GM21717 (cell line): ENCODE data around the gene PRKCZ.

Experiments used
- ATAC-seq: cut with Tn5 transposase; IDR thresholded peaks from one replicate; pipeline ENCODE4 v1.9.1; 2021; ENCODE audit warnings: mild to moderate bottlenecking, moderate library complexity; ENCODE audit not compliant: unreplicated experiment

PRKCZ gene

DNA sequence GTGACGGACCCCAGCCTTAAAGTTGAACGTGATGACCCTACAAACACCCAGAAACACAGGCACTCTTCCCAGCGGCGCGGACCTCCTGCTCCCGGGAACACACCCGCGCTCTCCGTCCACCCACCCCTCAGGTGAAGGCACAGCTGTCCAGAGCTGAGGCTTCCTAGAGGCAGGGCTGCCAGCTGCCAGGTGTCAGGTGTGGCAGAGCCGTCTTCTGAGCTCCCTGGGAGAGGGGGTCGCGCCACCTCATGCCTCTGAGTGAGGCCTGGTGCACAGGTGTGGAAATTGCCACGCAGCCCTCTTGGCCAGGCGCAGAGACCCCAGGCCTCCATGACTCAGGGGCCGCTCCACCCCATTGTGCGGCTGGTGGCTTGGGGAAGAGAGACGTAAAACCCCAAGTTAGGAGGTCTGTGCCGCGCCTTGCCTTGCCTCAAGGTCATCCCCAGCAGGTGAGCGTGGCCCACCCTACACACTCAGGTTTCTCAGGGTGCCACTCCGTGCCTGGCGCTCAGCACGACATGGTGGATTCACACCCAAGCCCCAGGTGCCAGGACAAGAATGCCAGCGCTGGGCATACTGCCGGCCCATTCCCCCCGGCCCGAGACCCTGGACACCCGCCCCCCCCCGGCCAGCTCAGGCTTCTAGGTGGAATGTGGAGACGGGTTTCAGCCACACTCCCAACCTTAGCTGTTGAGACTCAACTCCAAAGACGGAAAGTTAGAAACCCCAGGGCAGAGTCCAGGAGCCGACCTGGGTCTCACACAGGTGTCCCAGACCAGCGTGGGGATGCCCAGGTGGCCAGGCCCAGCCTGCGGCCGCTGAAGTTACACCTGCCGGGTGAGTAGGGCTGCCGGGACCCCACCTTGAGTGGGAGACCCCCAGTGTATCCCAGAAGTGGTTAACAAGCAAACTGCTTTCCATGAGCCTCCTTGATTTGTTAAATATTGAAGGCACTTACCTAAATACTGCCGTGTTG, 136.0 kb downstream of the PRKCZ start:
- no peak for ATAC-seq

DNA sequence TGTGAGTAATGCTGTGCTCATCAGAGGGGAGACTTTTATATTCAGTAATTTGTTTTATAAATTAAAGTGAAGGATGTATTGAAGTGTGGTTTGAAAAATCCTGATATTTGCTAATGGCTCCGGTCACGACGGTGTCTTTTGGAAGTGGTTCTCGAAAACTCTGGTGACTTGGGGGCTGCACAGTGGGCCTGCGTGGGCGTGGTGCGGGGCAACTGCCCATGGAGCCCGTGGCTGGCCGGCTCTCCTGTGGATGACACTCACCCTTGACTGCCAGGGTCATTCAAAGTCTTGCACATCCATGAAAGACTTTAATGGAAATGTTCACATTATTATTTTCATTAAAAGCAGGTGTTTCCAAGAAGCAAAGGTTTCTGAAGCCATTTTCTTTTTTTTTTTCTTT, 136.7 kb downstream of the PRKCZ start:
- no peak for ATAC-seq

DNA sequence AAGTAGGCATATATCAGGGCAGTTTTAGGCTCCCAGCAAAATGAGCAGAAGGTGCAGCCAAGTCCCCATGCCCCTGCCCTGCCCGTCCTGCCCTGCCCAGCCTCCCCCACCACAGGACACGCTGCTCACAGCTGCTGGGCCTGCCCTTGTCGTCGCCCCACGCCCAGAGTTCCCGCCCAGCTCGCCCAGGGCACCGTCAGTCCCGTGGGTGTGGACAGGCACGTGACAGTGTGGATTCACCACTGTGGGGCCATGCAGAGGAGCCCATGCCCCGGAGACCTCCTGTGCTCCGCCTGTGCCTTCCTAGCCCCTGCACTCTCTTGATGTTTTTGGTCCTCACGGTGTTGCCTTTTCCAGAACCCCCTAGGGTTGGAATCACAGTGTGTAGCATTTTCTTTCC, 137.4 kb downstream of the PRKCZ start:
- no peak for ATAC-seq

DNA sequence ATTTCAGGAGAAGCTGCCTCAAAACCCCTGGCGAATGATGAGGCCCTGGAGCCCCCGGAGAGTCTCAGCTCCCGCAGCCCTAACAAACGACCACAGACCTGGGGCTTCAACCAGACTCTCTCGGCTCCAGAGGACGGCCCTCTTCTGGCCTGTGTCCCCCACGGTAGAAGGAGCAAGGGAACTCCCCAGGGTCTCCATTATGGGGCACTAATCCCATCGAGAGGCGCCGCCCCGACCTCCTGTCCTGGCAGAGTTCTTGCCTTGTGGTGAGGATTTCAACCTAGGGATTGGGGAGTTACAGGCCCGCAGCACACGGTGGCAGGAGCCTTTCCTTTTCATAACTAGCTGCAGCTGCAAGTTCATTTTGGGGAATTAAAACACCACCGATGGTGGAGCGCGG, 138.1 kb downstream of the PRKCZ start:
- ATAC-seq: no peak

DNA sequence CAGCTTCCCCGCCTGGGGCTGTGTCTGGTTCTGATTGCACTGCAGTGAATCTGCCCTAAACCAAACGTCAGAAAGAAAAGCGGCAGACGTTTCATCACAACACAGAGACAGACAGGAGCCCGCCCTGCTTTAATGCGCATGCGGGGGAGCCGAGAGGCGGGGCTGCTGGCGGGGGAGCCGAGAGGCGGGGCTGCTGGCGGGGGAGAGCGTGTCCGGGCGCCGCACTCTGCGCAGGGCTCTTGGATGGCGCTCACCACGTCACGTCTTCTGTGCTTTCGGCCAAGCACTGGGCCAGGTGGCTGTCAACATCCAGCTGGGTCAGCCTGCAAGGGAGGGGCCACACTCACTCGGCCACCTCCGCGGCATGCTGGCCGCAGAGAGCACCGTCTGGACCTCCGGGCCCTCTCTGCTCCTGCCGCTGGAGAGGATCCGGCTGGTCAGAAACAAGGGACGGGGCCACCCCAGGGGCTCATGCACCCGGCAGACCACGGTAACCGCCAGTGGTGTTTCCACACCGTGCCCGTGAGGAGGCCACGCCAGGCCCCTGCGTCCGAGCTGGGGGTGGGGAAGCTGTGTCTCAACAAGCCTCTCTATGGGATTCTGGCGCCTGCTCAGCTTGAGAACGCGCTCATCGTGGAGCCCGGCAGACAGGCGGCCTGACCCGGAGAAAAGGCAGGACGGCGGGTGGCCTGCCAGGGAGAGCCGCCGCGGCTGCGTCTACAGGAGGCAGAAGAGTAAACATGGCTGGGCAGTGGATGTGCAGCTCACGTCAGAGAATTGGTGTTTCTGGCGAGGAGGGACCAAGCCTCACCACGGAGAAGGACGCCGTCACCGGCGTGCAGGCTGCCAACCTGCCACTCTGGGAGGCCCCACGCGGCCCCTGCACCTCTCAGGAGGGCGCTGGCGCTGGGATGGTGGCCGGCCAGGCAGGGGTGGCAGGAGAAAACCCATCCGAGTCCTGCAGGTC, 139.5 kb downstream of the PRKCZ start:
- ATAC-seq: peak; percentile 58

DNA sequence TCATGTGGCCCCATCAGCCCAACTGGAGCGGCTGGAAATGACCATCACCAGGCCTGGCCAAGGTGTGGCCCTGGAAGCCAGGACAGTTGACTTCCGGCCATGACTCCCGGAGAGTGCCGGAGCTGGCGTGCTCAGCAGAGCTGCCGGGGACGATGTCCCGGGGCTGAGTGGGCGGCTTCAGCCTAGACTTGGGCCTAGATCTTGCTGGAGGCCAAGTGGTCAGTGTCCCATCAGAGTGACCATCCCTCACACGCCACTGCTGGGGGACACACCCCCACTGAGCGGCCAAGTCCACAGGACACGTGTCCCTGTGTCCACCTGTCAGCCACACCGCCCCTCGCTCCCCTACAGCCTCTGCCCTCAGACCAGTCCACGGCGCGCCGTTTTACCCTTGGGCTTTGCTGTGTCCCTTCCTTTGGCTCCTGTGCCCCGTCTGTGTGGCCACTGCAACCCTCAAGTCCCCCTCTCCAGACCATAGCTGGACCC, 140.3 kb downstream of the PRKCZ start:
- ATAC-seq: no peak

DNA sequence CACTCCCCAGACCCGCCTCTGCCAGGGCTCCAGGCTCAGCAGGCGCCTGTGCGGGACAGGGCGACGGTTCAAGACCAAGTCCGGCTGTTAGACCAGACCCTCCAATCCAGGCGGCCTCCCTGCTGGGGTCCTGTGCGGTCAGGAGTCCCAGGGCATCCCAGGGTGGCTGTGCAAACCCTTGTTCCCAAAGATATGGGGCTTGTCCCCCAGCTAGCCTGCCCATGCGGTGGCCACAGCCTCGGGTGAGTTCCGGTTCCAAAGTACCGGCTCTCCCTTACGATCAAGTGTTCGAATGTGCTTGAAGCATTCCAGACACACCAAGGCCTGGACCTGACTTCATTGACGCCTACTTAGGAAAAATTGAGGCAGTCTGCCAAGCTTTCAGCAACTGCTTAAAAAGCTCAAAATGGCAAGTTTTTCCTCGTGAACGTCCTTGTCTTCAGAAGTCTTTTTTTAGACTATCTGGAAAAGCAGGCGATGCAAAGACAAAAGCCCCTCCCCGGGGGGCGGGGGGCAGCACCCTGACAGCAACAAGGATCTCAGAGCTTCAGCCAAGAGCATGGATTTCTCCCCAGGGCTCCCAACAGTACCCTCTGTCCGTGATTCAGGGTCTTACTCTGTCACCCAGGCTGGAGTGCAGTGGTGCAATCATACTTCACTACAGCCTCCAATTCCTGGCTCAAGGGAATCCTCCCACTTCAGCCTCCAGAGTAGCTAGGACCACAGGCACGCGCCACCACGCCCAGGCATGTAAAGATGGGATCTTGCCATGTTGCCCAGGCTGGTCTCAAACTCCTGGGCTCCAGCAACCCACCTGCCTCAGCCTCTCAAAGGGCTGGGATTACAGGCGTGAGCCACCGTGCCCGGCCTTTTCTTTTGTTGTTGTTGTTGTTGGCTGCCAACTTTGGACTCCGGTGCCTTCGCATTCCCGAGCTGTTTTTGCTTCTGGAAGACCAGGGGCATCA, 142.1 kb downstream of the PRKCZ start:
- no peak for ATAC-seq

DNA sequence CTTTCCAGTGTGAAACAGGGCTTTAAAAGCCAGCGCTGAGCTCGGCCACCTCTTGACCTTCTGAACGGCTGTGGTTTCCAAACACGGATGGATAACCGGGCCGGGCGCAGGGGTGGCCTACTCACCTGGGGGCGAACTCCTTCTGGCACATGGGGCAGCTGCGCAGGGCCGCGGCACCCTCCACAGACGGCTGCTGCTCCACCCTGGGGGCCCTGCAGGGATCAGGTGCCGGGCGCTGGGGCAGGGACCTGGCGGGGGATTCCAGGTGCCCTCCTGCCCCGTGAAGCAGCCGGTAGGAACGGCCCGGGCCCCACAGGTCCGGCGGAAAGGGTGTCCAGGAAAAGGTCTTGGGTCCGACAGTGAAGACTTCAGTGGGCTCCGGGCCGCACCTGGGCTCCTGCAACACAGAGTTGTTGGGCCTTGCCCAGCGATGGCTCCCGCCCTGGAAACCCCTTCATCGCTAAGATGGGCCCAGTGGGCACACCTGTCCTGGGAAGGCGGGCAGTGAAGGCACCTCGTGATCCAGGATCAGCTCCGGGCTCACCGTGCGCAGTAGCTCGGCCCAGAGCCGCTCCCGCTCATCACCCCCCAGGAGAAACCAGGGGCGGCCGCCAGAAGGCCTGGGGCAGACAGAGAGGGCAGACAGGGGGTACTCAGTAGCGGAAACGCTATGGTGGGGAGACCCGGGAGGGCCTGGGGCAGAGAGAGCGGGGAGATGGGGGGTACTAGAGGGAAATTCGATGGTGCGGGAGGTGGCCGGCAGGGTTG, 143.5 kb downstream of the PRKCZ start:
- no peak for ATAC-seq

DNA sequence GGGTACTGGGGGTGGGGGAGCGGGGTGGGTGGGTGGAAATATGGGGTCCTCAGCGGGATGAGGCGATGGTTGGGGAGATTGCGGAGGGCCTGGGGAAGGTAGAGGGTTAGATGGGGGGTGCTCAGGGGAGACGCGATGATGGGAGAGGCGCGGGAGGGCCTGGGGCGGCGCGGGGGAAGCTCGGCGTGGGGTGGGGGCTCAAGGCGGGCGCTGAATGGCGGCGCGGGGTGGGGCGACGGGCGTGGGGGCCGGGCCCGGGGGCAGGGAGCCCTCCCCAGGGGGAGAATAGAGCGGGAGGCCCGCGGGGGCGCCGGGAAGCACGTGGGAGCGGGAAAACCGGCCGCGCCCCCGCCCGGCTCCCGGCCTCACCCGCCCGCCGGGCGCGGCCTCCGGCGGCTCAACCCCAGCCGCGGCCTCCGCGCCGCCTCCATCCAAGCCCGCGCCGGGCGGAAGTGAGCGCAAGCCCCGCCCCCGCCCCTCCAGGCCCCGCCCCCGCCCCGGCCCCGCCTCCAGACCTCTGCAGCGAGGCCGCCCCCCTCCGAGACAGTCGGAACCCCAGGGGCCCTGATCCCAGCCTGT, 144.2 kb downstream of the PRKCZ start, which contains the start of gene FAAP20:
Gene FAAP20 (minus strand): TSS at position 454 of the 579 bp plus-strand sequence. CDS start 23 bp downstream, at position 431.
- peak; percentile 39 for ATAC-seq

DNA sequence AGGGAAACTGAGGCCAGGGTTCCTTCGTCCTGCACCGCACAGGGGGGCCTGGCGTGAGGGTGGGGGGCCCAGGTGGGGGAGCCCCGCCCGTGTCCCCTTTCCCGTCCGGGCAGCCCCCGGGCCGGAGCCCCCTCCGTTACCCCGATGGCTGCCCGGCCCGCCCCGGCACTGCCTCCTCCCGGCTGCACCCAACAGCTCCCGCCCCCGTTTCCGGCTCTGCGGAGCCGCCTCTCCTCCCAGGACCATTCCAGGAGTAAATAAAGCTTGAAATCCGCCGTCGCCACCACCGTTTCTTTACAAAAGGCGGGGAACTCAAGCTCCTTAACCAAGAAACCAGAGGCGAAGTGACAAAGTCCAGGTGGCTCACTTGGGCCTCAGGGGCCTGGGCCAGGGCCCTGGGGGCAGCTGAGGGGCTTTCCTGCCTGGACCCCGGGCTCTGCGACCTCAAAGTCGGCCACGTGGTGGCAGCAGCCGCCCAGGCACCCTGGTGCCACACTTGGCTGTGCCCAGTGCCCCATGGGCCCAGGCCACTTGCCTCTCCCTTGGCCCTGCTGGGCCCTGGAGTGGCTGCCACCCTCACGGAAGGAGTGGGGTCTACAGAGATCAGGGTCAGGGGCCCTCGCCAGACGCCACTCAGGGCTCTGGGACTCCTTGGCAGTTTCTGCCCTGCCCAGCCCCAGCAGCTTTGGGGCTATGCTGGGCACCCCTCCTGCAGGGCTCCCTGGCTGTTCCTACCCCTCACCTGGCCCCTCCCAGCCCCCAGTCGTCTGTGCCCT, 144.9 kb downstream of the PRKCZ start:
- peak; percentile 54 for ATAC-seq

DNA sequence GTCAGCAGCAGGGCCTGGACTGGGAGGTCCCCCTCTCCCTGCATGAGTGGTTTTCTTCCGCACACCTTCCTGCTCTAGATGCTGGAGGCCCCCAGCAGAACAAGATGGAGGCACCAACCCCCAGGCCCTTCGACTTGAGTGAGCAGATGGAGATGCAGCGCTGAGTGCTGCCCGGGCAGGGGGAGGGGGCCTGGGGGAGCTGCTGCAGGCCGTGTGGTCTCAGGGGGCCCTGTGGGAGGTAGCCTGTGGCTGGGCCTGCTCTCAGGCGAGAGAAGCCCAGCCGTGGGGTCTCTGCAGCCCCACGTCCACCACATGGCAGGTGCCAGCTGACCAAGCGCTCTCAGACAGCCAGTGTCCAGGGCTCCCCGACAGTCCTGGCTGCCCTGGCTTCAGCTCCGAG, 145.6 kb downstream of the PRKCZ start:
- no peak for ATAC-seq

DNA sequence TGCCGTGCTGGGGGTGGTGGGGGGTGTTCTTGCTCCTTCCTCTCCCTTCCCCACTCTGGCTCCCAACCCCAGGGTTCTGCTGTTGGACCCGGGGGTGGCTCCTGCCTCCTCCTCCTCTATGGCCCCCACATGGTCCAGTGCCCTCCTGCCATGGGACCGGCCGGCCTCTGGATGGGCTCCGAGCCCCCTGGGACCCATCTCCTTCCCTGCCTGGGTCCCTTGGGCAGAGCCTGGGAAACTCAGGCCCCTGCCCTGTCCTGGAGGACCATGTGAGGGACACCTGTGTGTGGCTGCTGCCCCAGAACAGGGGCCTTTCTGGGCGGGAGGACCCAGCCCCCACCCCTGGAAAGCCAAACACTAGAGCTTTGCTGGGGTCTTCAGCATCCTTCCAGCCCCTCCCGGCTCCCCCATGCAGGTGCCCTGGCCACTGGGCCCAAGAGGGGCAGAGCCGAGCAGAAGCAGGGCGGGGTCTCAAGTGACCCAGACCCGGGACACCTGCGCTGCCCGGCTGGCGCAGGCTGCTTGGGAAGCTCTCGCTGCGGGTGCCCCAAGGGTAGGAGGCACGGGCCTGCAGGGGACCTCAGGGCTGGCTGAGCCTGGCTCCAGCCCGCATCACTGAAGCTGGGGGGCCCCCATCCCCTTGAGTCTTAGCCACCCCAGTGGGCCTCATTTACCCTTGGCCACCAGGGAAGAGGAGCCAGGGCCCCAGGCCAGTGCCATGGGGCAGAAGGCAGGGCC, 146.9 kb downstream of the PRKCZ start:
- no peak for ATAC-seq

DNA sequence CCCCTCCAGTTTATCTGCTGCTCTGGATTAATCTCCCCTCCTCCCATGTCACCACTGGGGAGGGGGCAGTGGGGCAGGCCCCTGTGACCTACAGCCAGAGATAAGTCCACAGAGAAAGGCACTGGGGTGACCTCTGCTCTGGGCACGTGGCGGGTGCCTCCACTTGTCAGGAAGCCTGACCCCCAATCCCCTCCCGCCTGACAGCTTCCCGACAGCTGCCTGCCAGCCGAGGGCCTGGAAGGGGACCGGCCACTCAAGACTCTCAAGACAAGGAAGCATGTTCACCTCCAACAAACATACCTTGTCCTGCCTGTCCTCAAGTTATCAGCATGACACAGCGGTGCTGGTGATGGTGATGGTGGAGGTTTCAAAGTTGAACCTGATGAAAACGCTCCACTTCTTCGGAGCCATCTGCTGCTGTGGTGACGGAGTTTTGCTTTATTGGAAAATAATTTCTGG, 147.5 kb downstream of the PRKCZ start:
- ATAC-seq: no peak

DNA sequence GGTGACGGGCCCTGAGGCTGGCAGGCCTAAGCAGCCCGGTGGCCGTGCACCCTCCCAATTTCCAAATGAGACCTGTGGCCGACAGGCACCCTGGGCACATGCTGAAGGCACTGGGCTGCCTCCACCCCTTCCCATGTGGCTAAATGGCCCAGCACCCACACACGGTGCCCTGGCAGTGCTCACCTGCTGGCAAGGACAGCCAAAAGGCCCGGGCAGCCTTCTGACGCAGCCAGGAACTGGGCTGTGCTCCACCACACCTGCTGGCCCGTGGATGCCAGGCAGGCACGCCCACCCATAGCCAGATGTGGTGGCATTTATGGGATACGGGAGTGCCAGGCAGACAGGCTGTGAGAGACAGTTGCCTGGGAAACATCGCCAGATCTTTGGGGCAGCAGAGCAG, 148.4 kb downstream of the PRKCZ start:
- no peak for ATAC-seq

DNA sequence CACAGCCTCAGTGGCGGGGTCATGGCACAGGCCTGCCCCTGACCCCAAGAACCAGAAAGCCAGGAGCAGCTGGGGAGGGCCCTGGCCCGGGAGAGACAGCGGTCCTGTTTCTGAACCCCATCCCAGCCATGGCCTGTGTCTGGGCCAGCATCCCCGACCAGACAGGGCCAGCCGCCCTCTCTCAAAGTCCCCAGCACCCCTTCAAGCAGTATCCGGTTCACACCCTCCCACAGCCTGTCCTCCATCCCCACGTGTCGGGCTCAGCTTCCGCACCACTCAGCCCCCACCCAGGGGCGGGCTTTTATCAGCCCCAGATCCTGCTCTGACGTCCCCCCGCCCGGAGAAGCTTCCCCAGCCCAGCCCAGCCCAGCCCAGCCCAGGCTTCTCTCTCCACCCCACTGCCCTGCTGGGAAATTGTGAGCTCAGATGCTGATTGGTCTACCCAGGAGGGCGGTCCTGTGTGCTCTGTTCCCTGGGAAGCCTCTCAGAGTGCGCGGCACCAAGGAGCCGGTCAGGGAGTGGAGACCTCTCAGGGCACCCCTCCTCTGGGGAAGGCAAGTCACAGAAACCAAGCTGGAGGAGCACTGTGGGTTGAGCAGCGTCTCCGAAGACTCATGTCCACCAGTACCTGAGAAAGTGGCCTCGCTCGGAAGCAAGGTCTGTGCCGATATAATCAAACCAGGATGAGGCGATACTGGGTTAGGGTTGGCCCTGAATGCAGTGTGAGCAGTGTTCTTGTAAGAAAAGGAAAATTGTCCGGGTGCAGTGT, 149.0 kb downstream of the PRKCZ start:
- no peak for ATAC-seq

DNA sequence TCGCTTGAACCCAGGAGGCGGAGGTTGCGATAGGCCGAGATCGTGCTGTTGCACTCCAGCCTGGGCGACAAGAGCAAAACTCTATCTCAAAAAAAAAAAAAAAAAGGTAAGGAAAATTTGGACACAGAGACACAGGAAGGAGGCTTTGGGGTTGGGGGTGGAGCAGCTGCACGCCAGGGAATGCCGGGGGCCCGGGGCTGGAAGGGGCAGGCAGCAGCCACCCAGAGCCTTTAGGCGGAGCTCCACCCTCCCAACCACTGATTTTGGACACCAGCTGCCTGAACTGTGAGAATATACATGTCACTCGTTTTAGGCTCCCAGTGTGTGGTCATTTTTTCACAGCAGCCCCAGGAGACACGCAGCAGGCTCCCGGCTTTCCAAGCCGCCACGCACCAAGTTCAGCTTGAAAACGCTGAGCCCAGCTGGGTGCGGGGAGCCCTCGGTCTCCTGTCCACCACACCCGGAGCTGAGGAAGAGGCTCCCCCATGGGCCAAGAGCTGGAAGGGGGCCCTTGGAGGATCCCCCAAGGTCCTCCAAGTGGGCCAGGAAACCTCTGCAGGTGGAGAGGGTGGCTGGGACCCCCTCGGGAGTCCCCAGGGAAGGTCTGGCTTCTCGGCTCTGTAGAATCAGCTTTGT, 150.2 kb downstream of the PRKCZ start:
- ATAC-seq: no peak
